Renal cortical epithelial cell (primary cell): Measurements from ENCODE around the gene STRIT1. TPM values are rescaled to one million over a fixed set of nuclear protein-coding genes. Genes with fewer than 3 reads are reported as not detected.
"Not testable (repeated sequence)": the region's sequence is repeated elsewhere in the genome, so short reads cannot be mapped to it uniquely, and the experiment has no call there.

Source experiments
- DNase-seq: peaks from one replicate; pipeline ENCODE4 v3.0.0-alpha.2; 2011; ENCODE audit warnings: low read depth
- total RNA-seq: library from RNA; depleted of rRNA; stranded (reverse); fragments of >200 nt; gene quantifications from 2 replicates; pipeline ENCODE4 v1.2.3, GENCODE V29; 2014

Gene STRIT1
- total RNA-seq, 1 donor from 2014 or later, result not detected

GRCh38 chr3:155313300-155313699 lies 19.8 kb upstream of the STRIT1 start:
- peak; percentile 91 for DNase-seq

DNA sequence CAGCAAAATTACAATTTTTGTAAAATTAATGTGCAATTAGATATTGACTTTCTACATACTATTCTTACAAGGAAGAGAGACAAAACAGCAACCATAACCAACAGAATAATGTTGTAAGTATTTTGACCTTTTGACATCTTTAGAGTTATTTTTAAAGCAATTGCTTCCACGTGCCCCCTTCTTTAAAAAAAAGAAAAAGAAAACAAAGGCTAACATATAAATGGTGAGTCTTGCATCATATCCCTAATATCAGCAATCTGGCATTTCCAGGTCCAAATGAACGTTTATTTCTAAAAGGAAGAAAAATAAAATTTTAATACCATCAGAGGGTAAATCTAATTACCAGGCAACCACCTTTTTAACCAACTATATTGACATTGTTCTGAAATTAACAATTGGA lies 19.3 kb upstream of the STRIT1 start:
- peak; percentile 22 for DNase-seq

DNA sequence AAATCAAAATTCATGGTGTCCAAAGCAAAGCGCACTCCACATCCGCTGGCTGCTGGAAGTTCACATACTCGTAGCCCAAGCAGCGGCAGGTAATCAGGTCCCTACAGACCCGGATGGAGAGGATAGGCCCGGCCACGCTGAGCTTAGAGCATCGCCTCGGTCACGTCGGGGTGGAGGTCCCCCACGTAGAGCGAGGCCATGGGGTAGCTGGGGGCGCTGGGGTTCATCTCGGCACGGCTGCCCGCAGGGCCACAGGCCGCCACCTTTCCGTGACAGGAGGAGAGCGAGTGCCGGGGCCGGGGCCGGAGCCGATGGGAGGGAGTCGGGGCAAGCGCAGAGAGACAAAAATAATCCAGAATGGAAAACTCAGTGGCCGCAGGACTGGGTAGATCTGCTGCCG lies 16.1 kb upstream of the STRIT1 start:
- no peak for DNase-seq

DNA sequence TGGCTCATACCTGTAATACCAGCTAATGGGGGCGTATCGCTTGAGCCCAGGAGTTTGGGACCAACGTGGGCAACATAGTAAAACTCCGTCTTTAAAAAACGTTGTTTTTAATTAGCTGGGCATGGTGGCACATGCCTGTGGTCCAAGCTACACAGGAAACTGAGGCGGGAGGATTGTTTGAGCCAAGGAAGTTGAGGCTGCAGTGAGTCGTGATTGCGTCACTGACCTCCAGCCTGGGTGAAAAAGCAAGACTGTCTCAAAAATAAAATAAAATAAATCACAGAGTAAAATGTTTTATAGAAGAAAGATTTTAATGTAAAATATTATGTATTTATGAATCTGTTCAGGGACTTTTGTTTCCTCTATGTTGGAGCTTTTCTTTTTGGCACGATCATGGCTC lies 15.3 kb upstream of the STRIT1 start:
- DNase-seq, result peak; percentile 49

- no peak for DNase-seq
These were observed 13.7 kb upstream of the STRIT1 start for GRCh38 chr3:155307183-155307582.

- DNase-seq, result no peak
These were observed 10.9 kb upstream of the STRIT1 start for GRCh38 chr3:155304394-155304793.

DNA sequence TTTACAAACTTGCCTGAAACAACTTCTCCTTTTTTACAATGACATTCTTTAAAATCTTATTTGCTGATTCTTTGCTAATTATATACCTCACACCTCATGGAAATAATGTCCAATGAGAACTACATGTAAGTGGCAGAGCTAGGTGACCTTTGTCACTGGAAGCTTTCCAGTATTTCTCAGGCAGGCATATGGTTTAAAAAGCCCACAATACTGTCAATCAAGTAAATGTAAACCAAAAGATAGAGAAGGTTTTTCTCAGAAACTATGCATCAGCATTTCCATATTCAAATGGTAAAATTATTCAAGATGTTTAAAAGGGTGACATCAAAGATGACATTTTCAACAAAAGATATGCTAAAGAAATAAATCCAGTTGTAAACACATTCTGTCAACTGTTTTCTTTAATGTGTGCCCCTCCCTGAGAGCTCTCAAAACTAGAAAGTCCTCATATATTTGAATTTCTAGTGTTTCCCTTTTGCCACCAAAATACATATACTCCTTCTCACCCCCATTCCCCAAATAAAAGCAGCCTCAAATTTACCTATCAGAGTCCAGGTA lies 10.1 kb upstream of the STRIT1 start:
- no peak for DNase-seq

GRCh38 chr3:155302891-155303290 lies 9.4 kb upstream of the STRIT1 start:
- peak; percentile 18 for DNase-seq

GRCh38 chr3:155302481-155302880 lies 9.0 kb upstream of the STRIT1 start:
- DNase-seq, result peak; percentile 82

- no peak for DNase-seq
These were observed 3.6 kb upstream of the STRIT1 start for GRCh38 chr3:155297100-155297499.

- DNase-seq, result no peak
These were observed 2.9 kb upstream of the STRIT1 start for GRCh38 chr3:155296413-155296812.

- DNase-seq, result no peak
These were observed 790 bp downstream of the STRIT1 start for GRCh38 chr3:155292693-155293092.

- DNase-seq, result no peak
These were observed 1.4 kb downstream of the STRIT1 start for GRCh38 chr3:155292133-155292532.

DNA sequence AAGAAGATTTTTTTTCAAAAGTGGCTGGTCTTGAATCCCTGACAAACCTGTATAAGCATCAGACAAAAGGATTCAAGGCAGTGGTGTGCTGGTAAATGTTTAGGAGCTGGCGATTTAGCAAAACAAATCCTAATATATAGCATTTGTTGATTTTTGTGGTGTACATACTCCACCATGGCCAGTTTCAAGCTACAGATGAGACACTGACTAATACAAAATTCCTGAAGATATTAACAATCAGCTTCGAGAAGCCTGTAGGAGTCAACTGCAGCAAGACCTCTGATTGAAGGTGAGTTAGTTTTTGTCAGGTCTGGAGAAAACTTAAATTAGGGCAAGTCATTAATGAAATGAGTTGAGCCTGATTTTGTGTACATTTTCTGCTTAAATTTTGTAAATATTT lies 6.7 kb downstream of the STRIT1 start:
- DNase-seq, result no peak

DNA sequence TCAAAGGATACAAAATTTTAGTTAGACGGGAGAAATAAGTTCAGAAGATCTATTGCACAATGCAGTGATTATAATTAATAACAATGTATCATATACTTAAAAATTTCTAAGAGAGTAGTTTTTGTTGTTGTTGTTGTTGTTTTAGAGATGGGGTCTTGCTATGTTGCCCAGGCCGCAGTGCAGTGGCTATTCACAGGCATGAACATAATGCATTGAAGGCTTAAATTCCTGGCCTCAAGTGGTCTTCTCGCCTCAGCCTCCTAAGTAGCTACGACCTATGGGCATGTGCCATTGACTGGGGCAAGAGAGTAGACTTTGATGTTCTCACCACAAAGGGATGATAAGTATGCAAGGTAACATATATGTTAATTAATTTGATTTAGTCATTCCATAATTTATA lies 7.5 kb downstream of the STRIT1 start:
- DNase-seq, result no peak

GRCh38 chr3:155283092-155284056 lies 10.1 kb downstream of the STRIT1 start:
- no peak for DNase-seq

- peak; percentile 9 for DNase-seq
These were observed 10.9 kb downstream of the STRIT1 start for GRCh38 chr3:155282385-155283091.

- DNase-seq, result peak; percentile 24
These were observed 11.6 kb downstream of the STRIT1 start for GRCh38 chr3:155281912-155282311.

DNA sequence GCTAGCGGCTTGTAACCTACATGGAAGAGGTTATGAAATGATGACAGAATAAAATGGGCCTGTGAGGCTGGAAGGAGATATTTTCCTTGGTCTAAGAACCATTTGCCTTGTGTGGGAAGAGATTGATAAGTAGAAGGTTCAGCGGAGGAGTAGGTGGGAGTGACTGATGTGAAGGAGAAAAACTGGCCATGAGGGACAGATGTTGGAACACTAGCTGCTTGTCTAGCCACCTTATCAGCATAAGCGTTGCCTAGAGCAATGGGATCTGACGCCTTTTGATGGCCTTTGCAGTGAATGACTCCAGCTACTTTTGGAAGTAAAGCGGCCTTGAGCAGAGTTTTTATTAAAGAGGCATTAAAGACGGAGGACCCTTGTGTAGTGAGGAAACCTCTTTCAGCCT lies 17.4 kb downstream of the STRIT1 start:
- not testable (repeated sequence) for DNase-seq

DNA sequence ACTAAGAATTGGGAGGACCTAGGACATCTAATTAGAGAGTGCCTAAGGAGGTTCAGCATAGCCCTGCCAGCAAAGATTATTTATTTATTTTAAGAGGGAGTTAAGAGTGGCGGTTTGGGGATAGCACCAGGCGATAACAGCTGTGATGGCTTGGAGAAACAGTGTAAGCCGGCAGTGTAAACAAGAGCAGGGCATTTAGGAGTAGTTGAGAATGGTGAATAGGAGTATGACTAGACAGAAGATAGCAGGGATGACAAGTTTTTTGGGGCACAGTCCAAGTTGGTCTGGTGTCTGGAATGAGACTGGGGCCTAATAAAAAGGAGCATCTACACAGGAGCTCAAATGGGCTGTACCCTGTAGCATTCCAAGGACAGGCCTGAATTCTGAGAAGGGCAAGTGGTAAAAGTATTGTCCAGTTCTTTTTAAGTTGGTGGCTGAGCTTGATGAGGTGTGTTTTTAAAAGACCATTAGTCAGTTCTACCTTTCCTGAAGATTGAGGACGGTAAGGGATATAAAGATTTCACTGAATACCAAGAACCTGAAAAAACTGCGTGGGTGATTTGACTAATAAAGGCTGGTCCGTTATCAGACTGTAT lies 18.2 kb downstream of the STRIT1 start:
- not testable (repeated sequence) for DNase-seq

- not testable (repeated sequence) for DNase-seq
These were observed 19.0 kb downstream of the STRIT1 start for GRCh38 chr3:155274435-155274834.

- DNase-seq, result no peak
These were observed 22.2 kb downstream of the STRIT1 start for GRCh38 chr3:155271343-155271613.
